ENCODE data around the gene MED26. TPM values are rescaled to one million over a fixed set of nuclear protein-coding genes. Genes with fewer than 3 reads are reported as not detected.
A peak's percentile ranks its signal among the peaks of the same experiment; 100 is the strongest.

MED26 gene
- total RNA-seq, 1 experiment from 2014 or later, result 14.6 TPM

GRCh38 chr19:16591803-16592556 is 36.0 kb downstream of the MED26 start:
- DNase-seq (ENCODE audit: low read depth), result no peak

- no peak for DNase-seq (ENCODE audit: low read depth)
Measured at GRCh38 chr19:16590876-16591802, 36.9 kb downstream of the MED26 start.

- DNase-seq (ENCODE audit: low read depth), result no peak
Measured at GRCh38 chr19:16589917-16590316, 38.1 kb downstream of the MED26 start.

- no peak for DNase-seq (ENCODE audit: low read depth)
Measured at GRCh38 chr19:16588824-16589577, 39.0 kb downstream of the MED26 start.

GRCh38 chr19:16587833-16588823 is 39.9 kb downstream of the MED26 start:
- DNase-seq (ENCODE audit: low read depth), result no peak

- DNase-seq (ENCODE audit: low read depth), result no peak
Measured at GRCh38 chr19:16586991-16587832, 40.8 kb downstream of the MED26 start.

GRCh38 chr19:16586477-16586871 is 41.5 kb downstream of the MED26 start:
- DNase-seq (ENCODE audit: low read depth), result no peak

- no peak for DNase-seq (ENCODE audit: low read depth)
Measured at GRCh38 chr19:16585808-16586476, 42.1 kb downstream of the MED26 start.

- DNase-seq (ENCODE audit: low read depth), result no peak
Measured at GRCh38 chr19:16585094-16585801, 42.8 kb downstream of the MED26 start.

- DNase-seq (ENCODE audit: low read depth), result peak; percentile 85
Measured at GRCh38 chr19:16584248-16585093, 43.5 kb downstream of the MED26 start.

- no peak for DNase-seq (ENCODE audit: low read depth)
Measured at GRCh38 chr19:16582486-16583261, 45.3 kb downstream of the MED26 start.

- no peak for DNase-seq (ENCODE audit: low read depth)
Measured at GRCh38 chr19:16581971-16582343, 46.0 kb downstream of the MED26 start.

GRCh38 chr19:16581145-16581970 is 46.6 kb downstream of the MED26 start:
- no peak for DNase-seq (ENCODE audit: low read depth)

GRCh38 chr19:16579381-16579780 is 48.6 kb downstream of the MED26 start:
- no peak for DNase-seq (ENCODE audit: low read depth)

- DNase-seq (ENCODE audit: low read depth), result no peak
Measured at GRCh38 chr19:16577531-16577985, 50.4 kb downstream of the MED26 start.
